HG03135 (cell line): Measurements from ENCODE around the gene EPHA2.

Experiments
- ATAC-seq: cut with Tn5 transposase; IDR thresholded peaks from one replicate; pipeline ENCODE4 v1.9.1; 2021; ENCODE audit warnings: mild to moderate bottlenecking, moderate library complexity; ENCODE audit not compliant: unreplicated experiment

The EPHA2 gene

GRCh38 chr1:16139473-16139962 lies 16.4 kb downstream of the EPHA2 start:
- no peak for ATAC-seq

- no peak for ATAC-seq
Measured at GRCh38 chr1:16138772-16139221, 17.1 kb downstream of the EPHA2 start.

GRCh38 chr1:16137890-16138467 lies 17.9 kb downstream of the EPHA2 start:
- no peak for ATAC-seq

- no peak for ATAC-seq
Measured at GRCh38 chr1:16135501-16135900, 20.4 kb downstream of the EPHA2 start.

- no peak for ATAC-seq
Measured at GRCh38 chr1:16134906-16135305, 21.0 kb downstream of the EPHA2 start.

- ATAC-seq: no peak
Measured at GRCh38 chr1:16134066-16134801, 21.6 kb downstream of the EPHA2 start.

- ATAC-seq: no peak
Measured at GRCh38 chr1:16133007-16133961, 22.6 kb downstream of the EPHA2 start.

GRCh38 chr1:16132325-16132785 lies 23.5 kb downstream of the EPHA2 start:
- ATAC-seq: no peak

GRCh38 chr1:16131636-16132324 lies 24.1 kb downstream of the EPHA2 start:
- no peak for ATAC-seq

- ATAC-seq: no peak
Measured at GRCh38 chr1:16130827-16131226, 25.0 kb downstream of the EPHA2 start.

- no peak for ATAC-seq
Measured at GRCh38 chr1:16129921-16130543, 25.8 kb downstream of the EPHA2 start.

GRCh38 chr1:16129316-16129715 lies 26.6 kb downstream of the EPHA2 start:
- no peak for ATAC-seq

- ATAC-seq: no peak
Measured at GRCh38 chr1:16128338-16128741, 27.5 kb downstream of the EPHA2 start.

- ATAC-seq: no peak
Measured at GRCh38 chr1:16127676-16128337, 28.1 kb downstream of the EPHA2 start.

GRCh38 chr1:16126743-16127515 lies 28.9 kb downstream of the EPHA2 start:
- ATAC-seq: no peak

- ATAC-seq: no peak
Measured at GRCh38 chr1:16126160-16126559, 29.7 kb downstream of the EPHA2 start.

- ATAC-seq: no peak
Measured at GRCh38 chr1:16125483-16125882, 30.4 kb downstream of the EPHA2 start.

- ATAC-seq: no peak
Measured at GRCh38 chr1:16125088-16125470, 30.8 kb downstream of the EPHA2 start.
